Liver (tissue), 9 donors: ENCODE data around the gene SMIM9. TPM values are rescaled to one million over a fixed set of nuclear protein-coding genes. Genes with fewer than 3 reads are reported as not detected.

Source experiments
- DNase-seq: peaks from one replicate; pipeline ENCODE4 v3.0.0-alpha.2; 2017; ENCODE audit warnings: low spot score
- H3K27ac ChIP-seq, 2 donors: one replicate each; pipeline ENCODE4 v1.7.0; 2013; ENCODE audit warnings: inconsistent platforms in 2 of 2, low read length in 2 of 2, control low read depth in 1 of 2, low read depth in 1 of 2, mild to moderate bottlenecking in 1 of 2
- H3K27me3 ChIP-seq, 4 donors: one replicate each; pipeline versions ENCODE4 v1.6.1 to v1.7.0; 2013; ENCODE audit warnings: low read length in 3 of 4, inconsistent platforms in 1 of 4, mild to moderate bottlenecking in 1 of 4, moderate library complexity in 1 of 4; ENCODE audit not compliant: control insufficient read depth in 4 of 4, insufficient read depth in 4 of 4
- H3K36me3 ChIP-seq, 4 donors: one replicate each; pipeline versions ENCODE4 v1.6.1 to v1.7.0; 2013; ENCODE audit warnings: low read length in 3 of 4, mild to moderate bottlenecking in 3 of 4, low read depth in 1 of 4, moderate library complexity in 1 of 4; ENCODE audit not compliant: control insufficient read depth in 4 of 4, insufficient read depth in 3 of 4
- H3K4me1 ChIP-seq, 4 donors: one replicate each; pipeline versions ENCODE4 v1.6.1 to v1.7.0; 2013; ENCODE audit warnings: low read length in 3 of 4, mild to moderate bottlenecking in 3 of 4, moderate library complexity in 1 of 4; ENCODE audit not compliant: control insufficient read depth in 4 of 4, insufficient read depth in 4 of 4
- H3K4me3 ChIP-seq, 3 donors: one replicate each; pipeline versions ENCODE4 v1.6.1 to v1.7.0; 2013; ENCODE audit warnings: low read length in 3 of 3, control low read depth in 1 of 3, low read depth in 1 of 3, mild to moderate bottlenecking in 1 of 3
- H3K9ac ChIP-seq, 2 donors: one replicate each; pipeline ENCODE4 v1.7.0; 2013; ENCODE audit warnings: low read length in 2 of 2, mild to moderate bottlenecking in 2 of 2, moderate library complexity in 2 of 2, control low read depth in 1 of 2, low read depth in 1 of 2
- H3K9me3 ChIP-seq, 4 donors: one replicate each; pipeline versions ENCODE4 v1.6.1 to v1.7.0; 2013; ENCODE audit warnings: low read length in 3 of 4; ENCODE audit not compliant: control insufficient read depth in 4 of 4
- ATF3 ChIP-seq: IDR thresholded peaks from 2 replicates; pipeline ENCODE4 v1.6.1; 2016; ENCODE audit warnings: antibody characterized with exemption
- CTCF ChIP-seq: fragments of 150-350 bp; IDR thresholded peaks from 2 replicates; pipeline ENCODE4 v1.5.1; 2017; ENCODE audit warnings: improper control_type of control experiment, low read depth, low read length; ENCODE audit not compliant: missing input control
- EGR1 ChIP-seq, 2 donors: IDR thresholded peaks; 2 replicates each; pipeline ENCODE4 v1.6.1; 2016 to 2018; ENCODE audit warnings: antibody characterized with exemption in 2 of 2, low read depth in 2 of 2
- FOXA1 ChIP-seq: IDR thresholded peaks from 2 replicates; pipeline ENCODE4 v1.6.1; 2016; ENCODE audit warnings: antibody characterized with exemption
- FOXA2 ChIP-seq: IDR thresholded peaks from 2 replicates; pipeline ENCODE4 v1.6.1; 2016; ENCODE audit warnings: antibody characterized with exemption
- GABPA ChIP-seq, 2 donors: IDR thresholded peaks in 1 of 2; conservative IDR thresholded peaks in 1 of 2; 2 replicates each; pipeline ENCODE4 v1.6.1; 2016; ENCODE audit warnings: antibody characterized with exemption in 2 of 2, mild to moderate bottlenecking in 1 of 2, moderate library complexity in 1 of 2
- HNF4A ChIP-seq, 2 donors: conservative IDR thresholded peaks; 2 replicates each; pipeline ENCODE4 v1.6.1; 2016; ENCODE audit warnings: antibody characterized with exemption in 2 of 2, mild to moderate bottlenecking in 2 of 2
- HNF4G ChIP-seq: IDR thresholded peaks from 2 replicates; pipeline ENCODE4 v1.6.1; 2016; ENCODE audit warnings: antibody characterized with exemption
- JUND ChIP-seq, 2 donors: IDR thresholded peaks; 2 replicates each; pipeline ENCODE4 v1.6.1; 2016; ENCODE audit warnings: antibody characterized with exemption in 2 of 2
- MAX ChIP-seq: IDR thresholded peaks from 2 replicates; pipeline ENCODE4 v1.6.1; 2016; ENCODE audit warnings: antibody characterized with exemption
- NR2F2 ChIP-seq: IDR thresholded peaks from 2 replicates; pipeline ENCODE4 v1.6.1; 2016; ENCODE audit warnings: antibody characterized with exemption
- RAD21 ChIP-seq, 2 donors: IDR thresholded peaks; 2 replicates each; pipeline ENCODE4 v1.6.1; 2016; ENCODE audit warnings: antibody characterized with exemption in 2 of 2, mild to moderate bottlenecking in 2 of 2
- REST ChIP-seq: IDR thresholded peaks from 2 replicates; pipeline ENCODE4 v1.6.1; 2016; ENCODE audit warnings: antibody characterized with exemption, mild to moderate bottlenecking
- RXRA ChIP-seq, 2 donors: IDR thresholded peaks; 2 replicates each; pipeline ENCODE4 v1.6.1; 2017 to 2018; ENCODE audit warnings: antibody characterized with exemption in 2 of 2, mild to moderate bottlenecking in 1 of 2
- SP1 ChIP-seq: IDR thresholded peaks from 2 replicates; pipeline ENCODE4 v1.6.1; 2018; ENCODE audit warnings: antibody characterized with exemption, mild to moderate bottlenecking
- TAF1 ChIP-seq: conservative IDR thresholded peaks from 2 replicates; pipeline ENCODE4 v1.6.1; 2016; ENCODE audit warnings: antibody characterized with exemption, mild to moderate bottlenecking
- YY1 ChIP-seq: IDR thresholded peaks from 2 replicates; pipeline ENCODE4 v1.6.1; 2016; ENCODE audit warnings: antibody characterized with exemption, mild to moderate bottlenecking
- WGBS: extraction: QIAGEN DNeasy Blood & Tissue Kit; methylation state at CpG from one replicate; pipeline ENCODE4 v1.1.7; 2013; 5-methylcytosine and 5-hydroxymethylcytosine counted together
- polyA plus RNA-seq, 2 donors: library from polyadenylated mRNA; stranded (reverse) in 1 of 2; unstranded in 1 of 2; fragments of 200-250 nt in 1 of 2; fragments of >200 nt in 1 of 2; fragmentation: Nextera tagmentation in 1 of 2; extraction: Ambion mirVana in 1 of 2; gene quantifications; one replicate each; pipeline versions ENCODE4 v1.2.1 to v1.2.3, GENCODE V29; 2013 to 2015
- total RNA-seq, 2 donors: library from RNA; depleted of rRNA; stranded (reverse); fragments of >200 nt; gene quantifications; one replicate each; pipeline ENCODE4 v1.2.3, GENCODE V29; 2014
- donor health status: healthy.
- donor health status: healthy.
- donor health status: healthy.
- donor health status: healthy.
- donor health status: healthy.

The SMIM9 gene
- total and polyA plus RNA-seq, 4 donors: 0.50 TPM; not detected in 3

GRCh38 chrX:154809939-154810665, 24.4 kb downstream of the SMIM9 start (continued):
- TF ChIP-seq REST (no peak), JUND (IDR thresholded peaks at IDR 0.05) (no peak), EGR1 (IDR thresholded peaks at IDR 0.05; ENCODE audit: low read depth in 2 of 2) (no peak), SP1 (no peak), GABPA (IDR thresholded peaks at IDR 0.05 in 1 of 2, conservative IDR thresholded peaks at IDR 0.05 in 1 of 2) (no peak), YY1 (no peak), MAX (no peak), RAD21 (IDR thresholded peaks at IDR 0.05) (no peak), NR2F2 (no peak), HNF4G (no peak)

GRCh38 chrX:154806837-154807501, 27.5 kb downstream of the SMIM9 start:
- Histone ChIP-seq H3K9ac (no peak overlapping the region), H3K36me3 (no peaks in the 10 kb centered on the region), H3K27ac (no peak overlapping the region), H3K4me3 (no peak overlapping the region), H3K27me3 (no peaks in the 10 kb centered on the region), H3K9me3 (peaks cover 0 to 5% (median 2%) of the 10 kb centered on the region in 4 donors), H3K4me1 (peaks cover 5 to 23% (median 17%) of the 10 kb centered on the region in 4 donors)
- no peak for DNase-seq
- TF ChIP-seq RXRA (IDR thresholded peaks at IDR 0.05) (no peak), SP1 (no peak), TAF1 (no peak), EGR1 (IDR thresholded peaks at IDR 0.05; ENCODE audit: low read depth in 2 of 2) (no peak), RAD21 (IDR thresholded peaks at IDR 0.05) (no peak), JUND (IDR thresholded peaks at IDR 0.05) (no peak), FOXA1 (no peak), FOXA2 (no peak), HNF4A (conservative IDR thresholded peaks at IDR 0.05) (no peak), CTCF (no peak), MAX (no peak), NR2F2 (no peak), HNF4G (no peak), ATF3 (no peak)
- 96% methylated on average over 5 of the region's 5 CpGs for WGBS
